ENCODE data around the gene PPP2CA. TPM values are rescaled to one million over a fixed set of nuclear protein-coding genes. Genes with fewer than 3 reads are reported as not detected.

PPP2CA gene
- total and polyA plus RNA-seq, 2 of the 13 experiments (the other 11 are each of a cell fraction or from before 2014, with no cell fraction given): 82.4 to 171 TPM

- TF ChIP-seq IRF2 (CRISPR knock-in tag; IDR thresholded peaks at IDR 0.05): peak; percentile 52; the same call in 1 of the 2 replicates
- TF ChIP-seq TFDP2 (CRISPR knock-in tag; IDR thresholded peaks at IDR 0.05): peak; percentile 58
- no peak for TF ChIP-seq ZNF460 (CRISPR knock-in tag; IDR thresholded peaks at IDR 0.05; ENCODE audit: borderline replicate concordance)
- TF ChIP-seq MIXL1 (CRISPR knock-in tag; IDR thresholded peaks at IDR 0.05): no peak; the same call in 1 of the 2 replicates
- TF ChIP-seq SMC3 (IDR thresholded peaks at IDR 0.05; ENCODE audit: low read length): no peak
- TF ChIP-seq EP300 (IDR thresholded peaks at IDR 0.05; ENCODE audit: low read depth in 2 of 2, low read length in 2 of 2): no peak
- no peak for TF ChIP-seq EP300 (CRISPR knock-in tag; IDR thresholded peaks at IDR 0.05; ENCODE audit: borderline replicate concordance)
- TF ChIP-seq MEIS2 (CRISPR knock-in tag; IDR thresholded peaks at IDR 0.05): no peak
- TF ChIP-seq FOXP1 (IDR thresholded peaks at IDR 0.05): no peak
- no peak; the same call in 1 of the 2 replicates for TF ChIP-seq FOXP1 (CRISPR knock-in tag; IDR thresholded peaks at IDR 0.05)
- no peak for TF ChIP-seq NFATC3 (CRISPR knock-in tag; IDR thresholded peaks at IDR 0.05)
- TF ChIP-seq TCF7L2 (IDR thresholded peaks at IDR 0.05; ENCODE audit: low read depth, low read length): no peak
- no peak for TF ChIP-seq GTF3A (CRISPR knock-in tag; conservative IDR thresholded peaks at IDR 0.05)
- no peak for TF ChIP-seq HNF1A (IDR thresholded peaks at IDR 0.05; ENCODE audit: low read depth)
- TF ChIP-seq HNF1A (CRISPR knock-in tag; IDR thresholded peaks at IDR 0.05; ENCODE audit: borderline replicate concordance): no peak
- TF ChIP-seq TP53 (CRISPR knock-in tag; conservative IDR thresholded peaks at IDR 0.05): no peak
- no peak for TF ChIP-seq RBAK (CRISPR knock-in tag; IDR thresholded peaks at IDR 0.05)
- TF ChIP-seq GATAD1 (CRISPR knock-in tag; IDR thresholded peaks at IDR 0.05): peak; percentile 7
- peak; percentile 51; the same call in 1 of the 2 replicates for TF ChIP-seq ZSCAN20 (CRISPR knock-in tag; IDR thresholded peaks at IDR 0.05; ENCODE audit: borderline replicate concordance)
- no peak for TF ChIP-seq ZBTB20 (CRISPR knock-in tag; IDR thresholded peaks at IDR 0.05; ENCODE audit: borderline replicate concordance, low read depth)
- no peak for TF ChIP-seq FLYWCH1 (CRISPR knock-in tag; IDR thresholded peaks at IDR 0.05)
- TF ChIP-seq ATF3 (CRISPR knock-in tag; IDR thresholded peaks at IDR 0.05): 0 out of 2 replicates have a peak, but pooled peaks have one; percentile 40
- no peak for TF ChIP-seq ZNF292 (CRISPR knock-in tag; IDR thresholded peaks at IDR 0.05; ENCODE audit: borderline replicate concordance, low read depth)
- TF ChIP-seq AGO2 (optimal IDR thresholded peaks at IDR 0.05; ENCODE audit: low read depth, low read length): peak; percentile 91
- 0 out of 2 replicates have a peak, but pooled peaks have one; percentile 40 for TF ChIP-seq ZFP82 (CRISPR knock-in tag; IDR thresholded peaks at IDR 0.05; ENCODE audit: borderline replicate concordance)
- no peak for TF ChIP-seq ZNF550 (CRISPR knock-in tag; IDR thresholded peaks at IDR 0.05; ENCODE audit: borderline replicate concordance)
Observed at GRCh38 chr5:134225780-134226440, at the start of gene PPP2CA (continued).

Data from HepG2 (cell line).